ENCODE measurements around the gene SPSB1.
A peak's percentile ranks its signal among the peaks of the same experiment; 100 is the strongest.

Gene SPSB1

GRCh38 chr1:9300573-9300972 lies 7.9 kb downstream of the SPSB1 start:
- ATAC-seq (no peak), DNase-seq (no peak)
- Mint-ChIP-seq H3K27ac (peak overlapping the region in 1 of 2 donors; percentile 45), H3K4me1 (no peaks in the 10 kb centered on the region), H3K4me3 (no peak overlapping the region), H3K9me3 (no peaks in the 10 kb centered on the region), H3K27me3 (peaks cover 23% of the 10 kb centered on the region)

- H3K4me1 Mint-ChIP-seq, result no peaks in the 10 kb centered on the region
- H3K27ac Mint-ChIP-seq, result no peak overlapping the region
- ATAC-seq (no peak), DNase-seq (no peak)
- H3K4me3 Mint-ChIP-seq, result no peak overlapping the region
- peaks cover 7% of the 10 kb centered on the region for H3K27me3 Mint-ChIP-seq
- H3K9me3 Mint-ChIP-seq, result no peaks in the 10 kb centered on the region
These were observed 10.2 kb downstream of the SPSB1 start for GRCh38 chr1:9302745-9303524.

DNA sequence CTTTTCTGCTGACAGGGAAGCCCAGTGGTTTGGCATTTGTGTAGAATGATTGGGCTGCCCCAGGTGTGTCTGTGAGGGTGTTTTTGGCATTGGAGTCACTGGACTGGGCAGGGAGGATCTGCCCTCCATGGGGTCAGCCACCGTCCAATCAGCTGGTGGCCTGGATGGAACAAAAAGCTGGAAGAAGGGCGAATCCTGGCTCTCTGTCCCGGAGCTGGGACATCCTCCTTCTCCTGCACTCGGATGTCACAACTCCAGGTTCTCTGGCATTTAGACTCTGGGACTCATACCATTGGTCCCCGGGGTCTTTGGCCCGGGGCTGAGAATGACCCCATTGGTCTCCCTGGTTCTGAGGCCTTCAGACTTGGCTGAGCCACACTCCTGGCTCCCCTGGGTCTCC lies 11.2 kb downstream of the SPSB1 start:
- no peak overlapping the region for H3K4me3 Mint-ChIP-seq
- DNase-seq (no peak), ATAC-seq (no peak)
- no peaks in the 10 kb centered on the region for H3K4me1 Mint-ChIP-seq
- H3K27me3 Mint-ChIP-seq, result peaks cover 7% of the 10 kb centered on the region
- no peak overlapping the region for H3K27ac Mint-ChIP-seq
- no peaks in the 10 kb centered on the region for H3K9me3 Mint-ChIP-seq

GRCh38 chr1:9305216-9305615 lies 12.5 kb downstream of the SPSB1 start:
- H3K27ac Mint-ChIP-seq, result no peak overlapping the region
- H3K4me3 Mint-ChIP-seq, result no peak overlapping the region
- peaks cover 7% of the 10 kb centered on the region for H3K27me3 Mint-ChIP-seq
- DNase-seq, result no peak
- ATAC-seq, result no peak
- H3K9me3 Mint-ChIP-seq, result no peaks in the 10 kb centered on the region
- no peaks in the 10 kb centered on the region for H3K4me1 Mint-ChIP-seq

GRCh38 chr1:9306006-9306405 lies 13.3 kb downstream of the SPSB1 start:
- no peak for DNase-seq
- H3K27ac Mint-ChIP-seq, result peak overlapping the region in 1 of 2 donors; percentile 49
- no peak for ATAC-seq
- H3K4me3 Mint-ChIP-seq, result no peak overlapping the region
- H3K9me3 Mint-ChIP-seq, result no peaks in the 10 kb centered on the region
- H3K27me3 Mint-ChIP-seq, result peaks cover 7% of the 10 kb centered on the region
- no peaks in the 10 kb centered on the region for H3K4me1 Mint-ChIP-seq

GRCh38 chr1:9307303-9307702 lies 14.6 kb downstream of the SPSB1 start:
- Mint-ChIP-seq H3K27ac (no peak overlapping the region), H3K27me3 (peaks cover 7% of the 10 kb centered on the region), H3K4me1 (no peaks in the 10 kb centered on the region), H3K9me3 (no peaks in the 10 kb centered on the region), H3K4me3 (no peak overlapping the region)
- DNase-seq (no peak), ATAC-seq (no peak)

- Mint-ChIP-seq H3K9me3 (no peaks in the 10 kb centered on the region), H3K27ac (no peak overlapping the region), H3K27me3 (peaks cover 7% of the 10 kb centered on the region), H3K4me3 (no peak overlapping the region), H3K4me1 (no peaks in the 10 kb centered on the region)
- ATAC-seq, result no peak
- DNase-seq, result no peak
These were observed 15.6 kb downstream of the SPSB1 start for GRCh38 chr1:9308236-9308785.

GRCh38 chr1:9309080-9309479 lies 16.4 kb downstream of the SPSB1 start:
- H3K27ac Mint-ChIP-seq, result no peak overlapping the region
- no peaks in the 10 kb centered on the region for H3K9me3 Mint-ChIP-seq
- no peak overlapping the region for H3K4me3 Mint-ChIP-seq
- H3K4me1 Mint-ChIP-seq, result no peaks in the 10 kb centered on the region
- ATAC-seq (no peak), DNase-seq (no peak)
- peaks cover 7% of the 10 kb centered on the region for H3K27me3 Mint-ChIP-seq

DNA sequence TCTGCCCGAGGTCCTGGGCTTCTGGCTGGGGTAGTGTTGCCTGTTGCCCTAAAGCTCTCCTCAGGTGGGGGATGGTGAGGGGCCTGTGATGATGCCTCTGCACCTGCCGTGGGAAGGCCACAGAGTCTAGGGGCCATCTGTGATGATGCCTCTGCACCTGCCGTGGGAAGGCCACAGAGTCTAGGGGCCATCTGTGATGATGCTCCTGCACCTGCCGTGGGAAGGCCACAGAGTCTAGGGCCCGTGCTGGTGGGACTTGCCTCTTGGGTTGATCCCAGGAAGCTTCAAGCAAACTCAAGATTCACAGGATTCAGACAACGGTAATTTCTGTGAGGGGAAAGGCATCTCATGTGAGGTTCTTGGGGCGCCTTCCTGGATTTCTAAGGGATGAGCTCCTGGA lies 17.3 kb downstream of the SPSB1 start:
- Mint-ChIP-seq H3K27me3 (peaks cover 15% of the 10 kb centered on the region), H3K9me3 (no peaks in the 10 kb centered on the region), H3K4me1 (peaks cover 9% of the 10 kb centered on the region), H3K4me3 (no peak overlapping the region), H3K27ac (no peak overlapping the region)
- DNase-seq, result no peak
- ATAC-seq, result no peak

DNA sequence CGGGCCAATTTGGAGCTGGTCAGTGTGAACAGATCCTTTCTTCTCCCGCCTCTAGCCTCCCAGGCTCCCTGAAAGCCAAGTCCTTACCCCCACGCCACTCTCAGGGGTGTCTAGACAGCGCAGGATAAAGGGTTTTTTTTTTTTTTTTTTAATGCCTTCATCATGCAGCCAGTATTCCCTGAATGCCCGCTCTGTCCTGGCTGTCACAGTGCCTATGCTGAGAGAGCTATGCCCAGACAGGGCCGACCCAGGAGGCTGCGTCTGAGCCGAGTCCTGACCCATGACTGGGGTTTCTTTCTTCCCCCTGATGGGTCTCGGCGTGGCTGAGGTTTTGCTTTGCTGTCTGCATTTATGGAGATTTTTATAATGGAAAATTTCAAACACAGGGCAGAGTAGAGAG lies 18.3 kb downstream of the SPSB1 start:
- H3K9me3 Mint-ChIP-seq, result no peaks in the 10 kb centered on the region
- peaks cover 16% of the 10 kb centered on the region for H3K27me3 Mint-ChIP-seq
- no peak overlapping the region for H3K4me3 Mint-ChIP-seq
- ATAC-seq (no peak), DNase-seq (no peak)
- peaks cover 19% of the 10 kb centered on the region for H3K4me1 Mint-ChIP-seq
- H3K27ac Mint-ChIP-seq, result peak overlapping the region in 1 of 2 donors; percentile 20

- Mint-ChIP-seq H3K4me1 (peaks cover 24% of the 10 kb centered on the region), H3K27me3 (peaks cover 16% of the 10 kb centered on the region), H3K4me3 (no peak overlapping the region), H3K27ac (no peak overlapping the region), H3K9me3 (no peaks in the 10 kb centered on the region)
- ATAC-seq, result no peak
- DNase-seq, result no peak
These were observed 18.8 kb downstream of the SPSB1 start for GRCh38 chr1:9311479-9311878.

DNA sequence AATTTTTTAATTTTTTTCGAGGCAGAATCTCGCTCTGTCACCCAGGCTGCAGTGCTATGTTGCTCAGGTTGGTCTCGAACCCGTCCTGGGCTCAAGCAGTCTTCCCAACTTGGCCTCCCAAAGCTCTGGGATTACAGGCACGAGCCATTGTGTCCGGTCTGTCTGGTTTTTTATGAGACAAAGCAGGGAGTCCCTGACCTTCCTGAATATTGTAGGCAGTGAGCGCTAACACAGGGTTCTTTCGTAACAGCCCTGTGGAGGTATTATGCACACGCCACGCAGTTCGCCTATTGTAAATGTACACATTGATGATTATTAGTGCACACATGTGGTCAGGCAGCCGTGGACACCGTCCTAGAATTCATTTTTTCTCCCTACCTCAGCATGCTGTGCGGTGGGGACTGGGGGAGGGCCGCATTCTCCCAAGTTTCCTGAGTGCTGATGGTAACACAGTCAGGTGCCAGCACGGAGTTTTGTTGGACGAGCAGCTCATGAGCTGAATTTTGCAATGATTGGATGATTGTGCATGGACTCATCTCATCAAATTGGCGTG lies 19.6 kb downstream of the SPSB1 start:
- peaks cover 16% of the 10 kb centered on the region for H3K27me3 Mint-ChIP-seq
- no peak overlapping the region for H3K27ac Mint-ChIP-seq
- no peak for DNase-seq
- H3K4me3 Mint-ChIP-seq, result no peak overlapping the region
- H3K4me1 Mint-ChIP-seq, result peaks cover 31% of the 10 kb centered on the region
- no peaks in the 10 kb centered on the region for H3K9me3 Mint-ChIP-seq
- ATAC-seq, result no peak

- no peak for ATAC-seq
These were observed 20.9 kb downstream of the SPSB1 start for GRCh38 chr1:9313576-9313975.

GRCh38 chr1:9314111-9314510 lies 21.4 kb downstream of the SPSB1 start:
- ATAC-seq (no peak), DNase-seq (no peak)
- Mint-ChIP-seq H3K4me3 (no peak overlapping the region), H3K9me3 (no peaks in the 10 kb centered on the region), H3K27me3 (peaks cover 16% of the 10 kb centered on the region), H3K4me1 (peaks cover 47% of the 10 kb centered on the region), H3K27ac (peak overlapping the region in 1 of 2 donors; percentile 83)

More at GRCh38 chr1:9313576-9313975, 20.9 kb downstream of the SPSB1 start:
- no peaks in the 10 kb centered on the region for H3K9me3 Mint-ChIP-seq
- H3K4me1 Mint-ChIP-seq, result peaks cover 45% of the 10 kb centered on the region
- no peak for DNase-seq
- H3K4me3 Mint-ChIP-seq, result no peak overlapping the region
- H3K27me3 Mint-ChIP-seq, result peaks cover 16% of the 10 kb centered on the region
- no peak overlapping the region for H3K27ac Mint-ChIP-seq

DNA sequence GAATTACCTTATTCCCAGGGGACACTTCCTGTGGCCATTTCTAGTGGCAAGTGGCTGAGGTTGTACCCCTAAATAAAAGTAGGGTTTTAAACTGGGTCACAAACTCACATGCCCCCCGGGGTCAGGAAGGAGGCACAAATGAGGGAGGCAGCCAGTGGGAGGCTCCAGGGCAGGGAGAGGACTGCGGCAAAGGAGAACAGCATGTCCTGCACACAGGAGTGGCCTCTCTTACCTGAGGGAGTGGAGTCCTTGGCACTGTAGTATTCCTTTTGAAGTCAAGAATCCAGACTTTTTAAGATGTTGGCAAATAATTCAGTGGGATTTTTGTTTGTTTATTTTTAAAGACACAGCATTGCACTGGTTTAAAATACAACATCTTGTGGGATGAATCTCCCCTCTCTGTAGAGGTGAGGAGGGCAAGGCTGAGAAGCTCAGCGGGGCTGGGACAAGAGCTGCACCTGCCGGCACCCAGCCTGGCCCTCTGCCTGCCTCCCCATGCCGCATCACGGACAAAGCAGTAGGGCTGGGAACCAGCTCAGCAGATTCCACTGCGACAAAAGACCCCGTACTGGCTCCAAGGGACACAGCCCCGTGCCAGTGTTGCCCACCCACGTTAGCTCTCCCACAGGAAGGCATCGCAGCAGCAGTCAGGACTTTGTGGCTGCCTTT lies 22.2 kb downstream of the SPSB1 start:
- peaks cover 16% of the 10 kb centered on the region for H3K27me3 Mint-ChIP-seq
- H3K4me1 Mint-ChIP-seq, result peaks cover 47% of the 10 kb centered on the region
- H3K4me3 Mint-ChIP-seq, result peak overlapping the region; percentile 54 to 82
- ATAC-seq (peak; percentile 1), DNase-seq (no peak)
- peak overlapping the region; percentile 91 to 97 for H3K27ac Mint-ChIP-seq
- H3K9me3 Mint-ChIP-seq, result no peaks in the 10 kb centered on the region

Measured in stimulated activated naive CD8-positive, alpha-beta T cell treated with anti-CD3 and anti-CD28 coated beads, Interleukin-15, amount 100 ng/mL, for 72 hours (primary cell).